ENCODE results near the gene LIFR.

LIFR gene

DNA sequence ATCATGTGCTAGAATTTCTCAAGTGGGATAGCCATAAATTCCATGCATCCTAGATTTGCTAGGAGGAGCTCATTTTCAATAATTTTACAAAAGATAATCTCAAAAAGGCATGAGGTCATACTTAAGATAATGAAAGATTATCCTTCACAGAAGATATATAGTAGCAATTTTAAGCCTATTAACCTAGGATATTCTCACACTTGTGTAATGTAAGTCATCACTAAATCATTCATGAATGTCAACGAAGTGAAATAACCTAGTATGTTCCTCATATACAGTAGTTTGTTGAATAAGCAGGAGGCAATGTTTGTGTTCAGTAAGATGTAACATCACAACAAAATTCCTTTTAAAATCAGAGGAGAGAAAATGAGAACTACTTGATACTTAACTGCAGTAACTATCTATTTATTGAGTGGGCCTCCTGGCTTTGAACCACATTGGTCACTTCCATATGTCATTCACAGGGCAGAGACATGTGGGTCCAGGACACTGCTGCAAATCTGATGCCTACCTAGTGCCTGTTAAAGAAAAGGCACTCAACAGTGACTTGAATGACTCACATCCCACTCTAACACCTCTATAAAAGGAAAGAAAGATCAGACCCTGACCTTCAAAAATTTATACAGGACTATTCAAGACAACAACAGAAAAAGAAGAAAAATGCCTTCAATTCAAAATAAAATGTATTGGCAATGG is 8.2 kb downstream of the LIFR start:
- DNase-seq (ENCODE audit: low spot score): no peak

DNA sequence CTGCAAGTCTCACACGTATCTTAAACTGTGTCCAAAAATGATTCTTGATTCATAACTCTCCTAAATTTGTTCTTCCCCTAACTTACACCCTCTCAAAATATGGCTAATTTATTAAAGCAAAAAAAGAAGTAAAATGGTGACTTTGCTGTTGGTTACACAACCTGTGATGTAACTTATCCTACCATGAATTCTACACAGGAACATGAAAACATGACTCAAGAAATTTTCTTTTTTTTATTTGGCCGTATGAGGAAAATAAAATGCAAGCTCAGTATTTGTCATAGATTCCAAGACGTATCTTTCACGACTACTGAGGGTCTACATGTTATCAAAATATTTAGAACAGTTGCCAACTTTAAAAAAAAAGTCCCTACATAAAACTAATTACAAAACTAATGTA is 9.2 kb downstream of the LIFR start:
- DNase-seq (ENCODE audit: low spot score): no peak

DNA sequence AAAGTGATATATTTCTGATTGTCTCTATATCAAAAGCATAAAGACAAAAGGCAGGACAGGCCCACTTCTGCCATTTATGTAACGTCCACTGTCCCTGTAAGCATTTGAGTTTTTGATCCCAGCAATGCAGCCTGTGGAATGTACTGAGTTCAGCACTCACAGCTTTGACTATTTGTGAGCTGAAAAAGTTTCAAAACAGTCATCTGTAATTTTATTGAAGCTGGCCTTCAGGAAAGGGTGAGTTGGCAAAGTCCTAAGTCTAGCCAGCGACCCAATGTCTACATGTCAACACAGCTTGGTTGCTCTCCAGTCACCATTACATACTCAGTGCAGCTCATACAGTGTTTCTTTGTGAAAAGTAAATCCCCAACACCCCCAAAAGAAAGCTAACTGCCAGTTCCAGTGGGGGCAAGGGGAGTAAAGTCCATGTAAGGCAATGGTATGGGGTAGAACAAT is 9.7 kb downstream of the LIFR start:
- no peak for DNase-seq (ENCODE audit: low spot score)

DNA sequence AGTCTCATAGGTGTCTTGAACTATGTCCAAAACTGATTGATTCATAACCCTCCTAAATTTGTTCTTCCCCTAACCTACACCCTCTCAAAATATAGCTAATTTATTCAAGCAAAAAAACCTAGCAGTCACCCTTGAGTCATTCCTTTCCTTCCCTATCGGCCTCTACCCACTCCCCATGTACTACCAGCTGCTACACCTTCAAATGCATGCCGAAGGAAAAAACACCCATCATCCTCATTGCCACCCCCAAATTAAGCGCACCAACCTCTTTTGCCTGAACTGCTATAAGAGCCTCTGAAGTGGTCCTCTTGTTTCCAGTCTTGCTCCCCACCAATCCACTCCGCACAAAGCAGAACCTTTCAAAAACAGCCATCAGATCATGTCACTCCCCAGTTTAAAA is 12.6 kb downstream of the LIFR start:
- DNase-seq (ENCODE audit: low spot score): no peak

DNA sequence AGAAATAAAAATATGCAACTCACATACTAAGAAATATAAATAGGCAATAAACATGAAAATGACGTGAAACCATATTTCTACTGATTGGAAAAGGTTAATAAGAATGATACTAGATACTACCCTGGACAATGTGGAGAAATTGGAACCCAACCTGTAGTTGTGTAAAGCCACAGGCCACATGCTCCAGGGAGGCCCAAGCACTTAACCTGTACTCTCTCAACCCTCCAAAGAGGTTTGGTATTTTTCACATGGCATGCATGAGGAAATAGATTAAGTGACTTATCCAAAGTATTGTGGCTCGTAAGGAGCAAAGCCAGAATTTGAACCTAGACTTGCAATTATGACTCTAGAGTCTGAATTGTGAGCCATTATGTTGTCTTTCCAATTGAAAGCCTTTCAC is 13.4 kb downstream of the LIFR start:
- no peak for DNase-seq (ENCODE audit: low spot score)

DNA sequence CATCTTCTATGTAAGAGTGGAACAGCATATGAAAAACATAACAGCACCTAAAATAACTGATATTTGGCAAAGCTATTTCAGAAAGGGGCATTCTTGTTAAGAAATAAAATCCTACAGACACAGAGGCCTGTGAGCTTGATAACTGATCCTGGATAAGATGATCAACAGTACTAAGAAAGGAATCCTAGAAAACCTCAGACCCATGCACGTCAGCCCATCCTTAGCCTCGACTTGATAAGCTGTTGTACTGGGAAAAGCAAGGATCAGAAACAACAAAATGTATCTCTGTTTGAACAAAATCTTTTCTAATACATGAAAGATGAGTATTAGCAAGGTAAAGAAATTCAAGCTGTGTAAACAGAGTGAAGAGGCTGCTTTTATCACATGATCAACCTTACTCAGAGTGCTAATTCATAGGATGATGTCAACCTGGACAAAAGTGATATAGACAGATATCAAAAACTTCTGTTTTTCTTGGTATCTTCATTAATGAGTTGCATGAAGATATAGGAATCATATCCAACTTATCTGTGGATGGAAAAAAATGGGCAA is 15.2 kb downstream of the LIFR start:
- no peak for DNase-seq (ENCODE audit: low spot score)

DNA sequence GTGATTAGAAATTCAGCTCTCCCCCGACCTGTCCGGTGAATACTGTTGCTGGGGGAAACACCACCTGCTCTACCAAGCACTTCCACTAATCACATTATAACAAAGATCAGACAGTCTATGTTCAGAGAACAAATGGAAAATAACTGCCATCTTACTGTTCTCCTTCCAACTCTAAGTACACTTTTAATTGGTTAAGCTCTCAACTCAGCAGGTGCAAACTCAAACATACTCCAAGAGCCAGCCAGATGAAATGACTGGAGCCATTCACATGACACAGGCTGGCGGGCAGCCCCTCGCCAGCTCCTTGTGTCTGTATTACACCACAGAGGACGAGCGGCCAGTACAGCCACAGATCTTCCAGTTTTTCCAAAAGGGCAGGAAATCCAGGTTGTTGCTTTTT is 16.1 kb downstream of the LIFR start:
- DNase-seq (ENCODE audit: low spot score): peak; percentile 84

DNA sequence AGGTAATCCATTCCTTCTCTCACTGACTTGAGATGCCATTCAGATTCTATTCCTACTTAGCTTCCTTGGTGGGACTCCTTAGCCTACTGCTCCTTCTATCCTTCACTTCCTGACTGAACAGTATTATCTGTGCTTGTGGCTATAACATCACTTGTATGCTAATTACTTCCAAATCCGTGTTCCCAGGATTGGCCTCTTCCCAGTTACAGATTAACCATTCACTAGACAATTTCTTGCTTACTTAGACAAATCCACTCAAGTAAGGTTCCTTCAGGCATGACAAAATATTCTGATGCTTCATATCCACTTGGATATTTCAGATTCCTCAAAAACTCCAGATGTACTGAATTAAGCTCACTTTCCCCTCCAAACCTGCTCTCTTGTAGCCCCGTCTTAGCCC is 18.3 kb downstream of the LIFR start:
- no peak for DNase-seq (ENCODE audit: low spot score)

DNA sequence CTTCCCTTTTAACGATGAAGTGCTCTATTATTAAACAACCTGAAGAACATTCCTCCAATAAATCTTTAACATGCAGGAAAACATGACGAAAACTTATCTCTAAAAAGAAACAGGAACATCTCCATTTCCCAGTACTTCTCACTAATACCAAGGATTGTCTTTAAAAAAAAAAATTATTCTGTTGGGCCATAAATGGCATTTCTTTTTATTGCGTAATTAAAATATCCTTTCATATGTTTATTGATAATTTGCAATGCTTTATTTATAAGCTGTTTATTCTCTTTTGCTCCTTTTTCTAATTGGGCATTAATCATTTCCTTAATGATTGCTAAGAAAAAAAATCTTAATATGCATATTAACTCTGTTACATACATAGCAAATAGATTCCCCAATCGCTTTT is 18.9 kb downstream of the LIFR start:
- DNase-seq (ENCODE audit: low spot score): no peak

DNA sequence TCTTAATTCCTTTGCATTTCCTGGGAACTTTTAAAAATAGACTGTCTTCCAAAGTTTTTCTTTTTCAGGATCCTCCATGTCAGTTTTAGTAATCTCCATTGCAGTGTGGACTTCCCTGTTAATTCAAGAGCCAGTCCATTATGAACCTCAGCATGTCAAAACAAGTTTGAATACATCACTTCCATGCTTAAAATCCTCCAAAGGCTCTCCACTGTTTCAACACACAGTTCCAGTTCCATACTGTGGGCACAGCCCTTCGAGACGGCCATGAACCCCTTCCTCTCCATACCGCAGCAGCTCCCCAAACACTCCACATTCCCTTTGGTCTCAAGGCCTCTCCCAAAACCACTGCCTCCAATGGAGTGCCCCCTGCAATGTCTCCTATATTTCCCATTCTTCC is 19.5 kb downstream of the LIFR start:
- no peak for DNase-seq (ENCODE audit: low spot score)

DNA sequence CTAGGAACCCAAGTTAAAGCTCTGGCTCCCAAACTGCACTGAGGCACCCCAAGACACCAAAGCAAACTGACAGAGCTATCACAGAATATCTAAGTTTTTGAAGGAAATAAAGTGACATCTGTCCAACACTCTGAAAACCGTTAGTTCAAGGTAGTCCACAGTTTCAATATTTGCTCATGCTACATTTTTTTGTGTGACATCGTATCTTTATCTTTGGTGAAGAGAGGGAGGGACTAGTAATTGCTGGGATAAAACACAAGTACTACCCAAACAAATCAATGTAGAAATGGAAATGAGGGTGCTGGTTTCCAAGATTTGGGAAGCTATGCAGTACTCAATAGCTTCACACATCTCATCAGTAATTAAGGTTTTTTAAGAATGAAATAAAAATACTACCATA is 20.6 kb downstream of the LIFR start:
- no peak for DNase-seq (ENCODE audit: low spot score)

DNA sequence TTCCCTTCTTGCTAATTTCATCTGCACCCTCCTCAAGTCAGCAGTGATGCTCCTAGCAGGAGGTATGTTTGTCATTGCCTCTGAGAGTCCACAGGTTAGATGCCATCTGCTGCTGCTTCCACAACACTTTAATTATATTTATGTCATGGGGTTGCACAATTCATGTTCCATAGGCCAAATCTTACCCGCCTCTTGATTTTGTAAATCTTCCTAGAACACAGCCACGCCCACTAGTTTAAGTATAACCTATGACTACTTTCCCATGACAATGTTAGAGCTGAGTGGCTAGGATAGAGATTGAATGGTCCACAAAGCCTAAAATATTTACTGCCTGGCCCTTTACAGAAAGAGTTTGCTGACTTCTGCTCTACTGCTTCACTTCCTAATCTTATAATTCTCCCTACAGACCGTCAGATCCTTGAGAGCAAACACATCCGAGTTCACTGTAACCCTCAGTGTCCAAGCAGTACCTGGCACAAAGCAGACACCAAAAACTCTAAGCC is 21.1 kb downstream of the LIFR start:
- peak; percentile 55 for DNase-seq (ENCODE audit: low spot score)

DNA sequence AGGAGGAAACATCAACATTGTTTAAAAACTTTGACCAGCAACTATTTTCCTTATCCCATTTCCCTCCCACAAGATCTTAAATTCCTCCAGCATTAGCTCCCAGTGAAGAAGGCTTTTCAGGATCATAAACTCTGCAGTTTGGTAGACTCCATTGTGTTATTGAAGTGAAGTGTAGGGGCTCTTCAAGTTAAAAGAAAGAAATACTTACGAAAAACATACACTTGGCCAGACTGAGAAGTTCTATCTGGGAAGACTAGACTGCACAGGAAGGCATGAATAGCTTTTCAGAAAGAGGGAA is 22.3 kb downstream of the LIFR start:
- DNase-seq (ENCODE audit: low spot score): no peak

DNA sequence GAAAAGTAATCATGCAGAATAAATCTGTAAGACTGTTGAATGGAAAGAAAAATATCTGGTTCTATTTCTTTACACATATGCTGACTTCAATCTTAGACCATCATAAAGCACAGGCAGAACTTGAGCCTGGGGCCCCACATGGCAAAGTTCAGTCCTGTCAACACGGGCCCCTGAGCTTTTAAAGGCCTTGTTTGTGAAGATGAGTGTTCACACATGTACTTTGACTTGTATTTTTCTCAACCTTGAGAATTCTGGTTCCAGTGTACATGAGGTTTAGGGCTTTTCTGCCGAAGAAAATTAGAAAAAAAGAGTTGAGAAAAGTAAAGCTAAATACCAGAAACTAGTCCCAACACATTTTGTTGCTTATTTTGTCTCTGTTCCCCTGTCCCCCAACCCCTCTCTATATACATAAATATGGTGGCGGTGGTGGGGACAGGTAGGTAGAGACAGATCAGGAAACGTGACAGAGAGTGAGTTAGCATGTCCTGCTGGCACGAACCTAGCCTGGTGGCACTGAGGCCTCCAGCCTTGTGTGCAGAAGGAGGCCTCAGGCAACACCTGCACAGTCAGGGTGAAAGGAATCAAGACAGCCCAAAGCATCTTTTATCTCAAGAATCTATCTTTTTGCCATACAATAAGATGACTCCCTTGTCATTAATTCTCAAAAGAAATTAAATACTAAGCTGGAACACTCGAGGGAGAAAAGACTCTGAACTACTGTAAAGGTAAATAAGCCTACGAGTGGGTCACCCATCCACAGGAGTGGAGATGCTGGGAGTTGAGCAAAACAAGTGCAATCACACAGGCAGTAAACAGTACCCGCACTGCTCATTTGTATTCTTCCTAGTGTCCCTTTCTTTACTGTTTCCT is 22.9 kb downstream of the LIFR start:
- DNase-seq (ENCODE audit: low spot score): no peak

DNA sequence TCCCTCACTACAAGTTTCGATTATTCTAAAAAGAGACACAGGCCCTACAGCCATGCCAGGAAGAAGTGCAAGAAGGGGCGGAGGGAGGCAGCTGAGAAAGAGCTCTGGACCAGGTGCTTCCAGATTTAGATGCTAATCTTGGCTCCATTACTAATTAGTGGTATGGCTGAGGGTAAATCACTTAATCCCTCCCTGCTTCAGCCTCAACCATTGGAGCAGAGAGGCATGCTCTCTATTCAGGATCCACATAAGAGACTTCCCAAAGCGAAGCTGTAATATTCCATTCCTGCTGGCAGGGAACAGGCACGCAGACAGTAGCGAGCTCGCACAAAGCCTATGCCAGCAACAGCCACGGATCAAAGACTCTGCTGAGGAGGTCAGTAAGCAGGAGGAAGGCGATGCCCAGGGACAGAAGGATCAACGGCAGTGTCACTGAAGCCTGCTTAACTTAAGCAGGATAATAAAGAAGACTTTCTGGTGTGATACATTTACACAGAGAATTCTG is 24.2 kb downstream of the LIFR start:
- DNase-seq (ENCODE audit: low spot score): peak; percentile 97

DNA sequence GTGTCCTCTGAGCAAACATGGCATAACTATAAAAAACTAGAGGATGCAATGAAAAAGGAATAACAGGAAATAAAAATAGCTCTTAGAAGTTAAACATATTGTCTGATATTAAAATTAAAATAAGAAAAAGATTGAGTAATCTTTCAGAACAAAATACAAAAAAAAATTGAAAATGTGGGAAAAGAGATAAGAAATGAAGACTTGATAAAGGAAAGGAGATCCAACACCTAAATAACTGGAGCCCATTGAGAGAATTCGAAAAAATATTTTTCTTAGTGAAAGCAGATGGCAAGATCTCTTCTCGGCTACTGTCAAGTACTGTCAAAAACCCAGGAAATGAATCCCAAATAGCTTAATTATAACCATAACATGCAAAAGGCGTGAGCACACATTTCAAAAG is 24.9 kb downstream of the LIFR start:
- DNase-seq (ENCODE audit: low spot score): no peak

DNA sequence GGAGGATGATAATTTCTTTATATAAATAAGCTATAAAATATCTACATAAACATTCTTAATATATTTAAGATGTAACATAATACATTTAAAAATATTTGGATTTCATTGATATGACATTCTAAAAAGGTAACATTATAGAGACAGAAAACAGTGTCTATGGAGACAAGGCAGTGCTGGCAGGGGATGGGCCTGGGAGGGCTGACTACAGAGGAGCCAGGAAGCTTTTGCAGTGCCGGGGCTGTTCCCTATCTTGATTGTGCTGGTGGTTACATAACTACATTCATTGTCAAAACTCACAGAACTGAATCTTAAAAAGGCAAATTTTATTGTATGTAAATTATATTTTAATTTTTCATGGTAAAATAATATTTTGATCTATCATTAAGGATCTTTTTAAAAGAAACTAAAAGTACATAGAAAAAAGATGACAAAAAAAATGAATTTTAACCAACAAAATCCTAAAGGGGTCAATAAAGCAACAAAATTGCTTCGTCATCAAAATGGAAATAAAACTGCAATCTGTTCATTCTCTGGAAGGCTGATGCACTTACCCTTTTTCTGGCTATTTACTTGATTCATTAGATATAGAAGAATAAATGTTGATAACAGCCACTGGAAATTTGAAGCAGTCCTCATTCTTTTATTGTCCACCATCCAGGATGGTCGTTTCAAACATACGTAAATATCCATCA is 26.3 kb downstream of the LIFR start:
- peak; percentile 38 for DNase-seq (ENCODE audit: low spot score)

DNA sequence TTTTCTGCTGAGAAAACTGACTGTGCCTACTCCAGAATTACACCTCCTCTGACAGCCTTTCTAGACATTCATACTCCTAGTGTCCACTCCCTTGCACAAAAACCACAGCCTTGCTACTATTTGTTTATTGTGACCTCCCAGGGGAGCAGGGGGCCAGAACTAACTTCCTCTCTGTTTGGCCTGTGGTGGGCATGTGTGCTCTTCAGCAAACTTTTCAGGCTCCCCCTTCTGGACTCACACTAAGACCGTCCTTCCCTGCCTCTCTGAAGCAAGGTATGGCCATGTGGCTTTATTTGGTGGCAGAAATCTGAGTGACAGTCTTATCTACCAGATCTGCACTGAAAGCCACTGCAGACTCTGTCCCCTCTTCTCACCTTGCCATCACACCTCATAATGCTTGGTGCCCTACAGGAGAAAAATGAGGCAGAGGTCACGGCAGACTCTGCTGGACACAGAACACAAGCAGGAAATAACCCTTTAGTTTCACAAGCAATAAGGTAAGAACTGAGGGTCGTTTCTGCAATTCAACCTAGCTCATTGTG is 28.2 kb downstream of the LIFR start:
- no peak for DNase-seq (ENCODE audit: low spot score)

DNA sequence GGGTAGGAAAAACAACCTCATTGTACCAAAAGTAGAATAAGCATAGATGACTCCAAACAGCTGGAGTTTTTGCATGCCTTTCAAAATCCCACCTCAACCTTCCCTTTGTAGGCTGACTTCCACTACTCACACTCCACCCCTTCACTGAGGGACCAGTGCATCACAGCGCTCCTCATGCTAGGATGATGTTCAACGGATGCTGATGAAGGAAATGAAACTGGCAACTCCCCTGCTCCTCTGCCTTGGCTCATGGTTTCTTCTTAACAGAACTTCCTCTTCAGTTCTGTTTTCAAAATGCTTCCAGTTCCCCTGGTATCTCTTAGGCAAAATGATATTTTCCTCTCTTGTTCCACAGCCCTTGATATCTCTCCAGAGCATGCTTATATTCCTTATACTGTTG is 29.0 kb downstream of the LIFR start:
- no peak for DNase-seq (ENCODE audit: low spot score)

DNA sequence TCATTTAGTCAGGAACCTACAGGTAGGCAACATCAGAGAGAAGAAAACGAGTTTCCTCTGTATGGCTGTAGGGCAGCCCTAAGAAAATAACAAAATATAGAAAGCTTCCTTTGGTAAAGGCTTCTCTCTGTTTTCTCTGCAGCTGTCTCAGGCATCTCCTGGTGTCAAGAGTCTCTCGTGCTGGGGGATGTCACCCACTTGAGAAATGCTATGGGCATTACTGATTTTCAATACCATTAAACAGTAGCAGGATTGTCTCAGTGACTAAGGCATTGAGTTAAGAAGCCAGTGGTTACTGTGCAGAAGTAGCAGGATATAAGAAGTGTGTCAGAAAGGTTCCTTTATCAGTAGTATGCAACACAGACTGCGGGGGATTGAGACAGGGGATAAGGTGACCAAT is 32.4 kb downstream of the LIFR start:
- no peak for DNase-seq (ENCODE audit: low spot score)

DNA sequence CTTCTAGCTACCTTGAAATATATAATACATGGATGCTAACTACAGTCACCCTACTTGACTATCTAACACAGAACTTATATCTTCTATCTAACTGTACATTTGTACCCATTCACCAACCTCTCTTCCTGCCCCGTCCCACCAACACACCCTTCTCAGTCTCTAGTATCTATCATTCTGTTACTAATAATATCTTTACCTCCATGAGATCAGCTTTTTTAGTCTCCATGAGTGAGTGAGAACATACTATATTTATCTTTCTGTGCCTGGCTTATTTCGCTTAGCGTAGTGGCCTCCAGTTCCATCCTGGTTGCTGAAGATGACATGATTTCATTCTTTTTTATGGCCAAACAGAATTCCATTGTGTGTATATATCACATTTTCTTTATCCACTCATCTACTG is 37.0 kb downstream of the LIFR start:
- DNase-seq (ENCODE audit: low spot score): no peak

DNA sequence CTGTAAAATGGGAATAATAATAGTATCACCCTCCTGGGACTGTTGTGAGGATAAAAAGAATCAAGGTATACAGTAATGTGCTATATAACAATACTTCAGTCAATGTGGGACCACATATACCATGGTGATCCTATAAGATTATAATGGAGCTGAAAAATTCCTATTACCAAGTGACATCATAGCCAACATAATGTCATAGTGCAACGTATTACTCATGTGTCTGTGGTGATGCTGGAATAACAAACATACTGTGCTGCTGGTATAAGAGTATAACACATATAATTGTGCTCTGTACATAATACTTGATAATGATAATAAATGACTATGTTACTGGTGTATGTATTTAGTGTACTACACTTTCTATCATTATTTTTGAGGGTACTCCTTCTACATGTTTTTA is 38.1 kb downstream of the LIFR start:
- no peak for DNase-seq (ENCODE audit: low spot score)
